Measurements from ENCODE around the gene STK16. TPM values are rescaled to one million over a fixed set of nuclear protein-coding genes. Genes with fewer than 3 reads are reported as not detected.

Gene STK16
- total RNA-seq, 1 donor from 2014 or later: 15.2 TPM

DNA sequence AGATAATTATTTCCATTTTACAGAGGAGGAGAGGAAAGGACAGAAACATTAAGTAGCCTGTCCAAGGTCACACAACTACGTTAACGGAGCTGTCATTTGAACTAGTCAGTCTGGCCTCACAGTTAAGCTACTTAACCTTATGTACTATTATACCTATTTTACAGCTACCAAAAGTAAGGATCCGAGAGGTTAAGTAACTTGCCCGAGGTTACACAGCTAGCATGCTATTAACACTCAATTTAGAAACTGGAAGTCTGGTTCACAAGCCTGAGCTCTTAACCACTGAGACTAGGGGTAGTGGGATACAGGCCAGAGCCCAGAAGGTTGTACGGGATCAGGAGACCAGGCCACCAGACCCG lies 511 bp upstream of the STK16 start:
- H3K27ac ChIP-seq: peak overlapping the region; percentile 96 to 99
- no peak for TF ChIP-seq CTCF (IDR thresholded peaks at IDR 0.05)
- H3K36me3 ChIP-seq: peaks cover 8 to 9% of the 10 kb centered on the region in 2 donors
- DNase-seq (ENCODE audit: low spot score in 2 of 2): no peak
- intact Hi-C loops (cut with DNase I): loop anchor here (1.0 kb wide), 3 partner anchors 15 to 51 kb away; partner anchors contain the start of genes ANKZF1, ATG9A and DNAJB2
- H3K4me3 ChIP-seq: peak overlapping the region; percentile 82 to 96
- H3K9me3 ChIP-seq: no peaks in the 10 kb centered on the region
- peaks cover 15 to 34% of the 10 kb centered on the region in 2 donors for H3K4me1 ChIP-seq
- no peaks in the 10 kb centered on the region for H3K27me3 ChIP-seq

DNA sequence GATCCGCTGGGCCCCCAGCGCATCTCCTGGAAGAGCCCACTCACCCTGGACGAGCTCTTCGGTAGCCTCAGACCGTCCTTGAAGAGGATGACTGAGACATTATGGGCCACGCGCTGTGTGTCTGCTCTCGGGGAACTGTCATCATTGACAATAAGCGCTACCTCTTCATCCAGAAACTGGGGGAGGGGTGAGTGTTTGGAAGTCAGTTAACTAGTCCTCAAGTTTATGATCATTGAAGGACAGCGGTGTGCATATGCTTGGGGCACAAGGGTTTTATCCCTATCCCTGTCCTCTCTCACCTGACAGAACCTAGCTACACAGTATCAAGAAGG lies 586 bp downstream of the STK16 start:
- no peak for TF ChIP-seq CTCF (IDR thresholded peaks at IDR 0.05)
- peak overlapping the region; percentile 82 to 96 for H3K4me3 ChIP-seq
- H3K4me1 ChIP-seq: peaks cover 24 to 45% of the 10 kb centered on the region in 2 donors
- H3K36me3 ChIP-seq: peaks cover 9 to 16% of the 10 kb centered on the region in 2 donors
- no peaks in the 10 kb centered on the region for H3K27me3 ChIP-seq
- intact Hi-C loops (cut with DNase I): loop anchor here (1.0 kb wide), 3 partner anchors 17 to 49 kb away; partner anchors contain the start of genes ANKZF1, ATG9A and DNAJB2
- DNase-seq (ENCODE audit: low spot score in 2 of 2): no peak
- H3K27ac ChIP-seq: peak overlapping the region; percentile 96 to 99
- H3K9me3 ChIP-seq: no peaks in the 10 kb centered on the region

- no peaks in the 10 kb centered on the region for H3K9me3 ChIP-seq
- peaks cover 24 to 52% of the 10 kb centered on the region in 2 donors for H3K4me1 ChIP-seq
- intact Hi-C loops (cut with DNase I): no loop called here
- H3K4me3 ChIP-seq: peak overlapping the region in 1 of 2 donors; percentile 96
- no peak for DNase-seq (ENCODE audit: low spot score in 2 of 2)
- no peaks in the 10 kb centered on the region for H3K27me3 ChIP-seq
- H3K27ac ChIP-seq: peak overlapping the region; percentile 96 to 99
- peaks cover 9 to 23% of the 10 kb centered on the region in 2 donors for H3K36me3 ChIP-seq
- no peak for TF ChIP-seq CTCF (IDR thresholded peaks at IDR 0.05)
Measured at GRCh38 chr2:219246559-219246958, 1.3 kb downstream of the STK16 start.

DNA sequence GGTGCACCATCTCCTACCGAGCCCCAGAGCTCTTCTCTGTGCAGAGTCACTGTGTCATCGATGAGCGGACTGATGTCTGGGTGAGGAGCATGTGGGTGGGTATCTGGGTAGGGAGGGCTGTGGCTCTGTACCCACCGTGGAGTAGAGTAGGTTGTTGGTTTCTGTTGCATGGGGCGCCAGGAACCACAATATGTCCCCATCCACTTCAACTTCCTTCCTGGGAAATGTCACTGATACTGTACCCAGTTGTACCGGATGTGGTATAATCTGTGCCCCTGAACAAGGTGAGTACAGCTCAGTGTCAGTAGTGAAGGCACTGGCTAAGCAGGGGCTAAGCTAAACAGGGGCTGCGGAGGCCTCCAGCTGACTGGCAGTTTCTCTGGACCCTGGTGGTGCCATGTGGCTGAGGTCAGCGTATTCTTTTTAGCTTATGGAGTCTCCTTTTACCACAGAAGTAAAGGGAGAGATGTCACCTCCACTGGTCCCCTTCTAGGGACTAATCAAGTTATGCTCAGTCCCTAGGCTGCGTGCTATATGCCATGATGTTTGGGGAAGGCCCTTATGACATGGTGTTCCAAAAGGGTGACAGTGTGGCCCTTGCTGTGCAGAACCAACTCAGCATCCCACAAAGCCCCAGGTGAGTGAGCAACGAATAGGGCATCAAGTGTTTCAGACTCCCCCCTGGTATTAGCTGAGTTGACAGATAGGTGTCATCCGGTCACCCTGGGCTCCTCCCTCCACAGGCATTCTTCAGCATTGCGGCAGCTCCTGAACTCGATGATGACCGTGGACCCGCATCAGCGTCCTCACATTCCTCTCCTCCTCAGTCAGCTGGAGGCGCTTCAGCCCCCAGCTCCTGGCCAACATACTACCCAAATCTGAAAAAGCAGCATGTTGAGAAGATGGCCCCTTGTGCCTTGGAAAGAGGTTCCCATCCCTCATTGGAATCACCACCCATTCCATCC lies 2.7 kb downstream of the STK16 start:
- peaks cover 24 to 65% of the 10 kb centered on the region in 2 donors for H3K4me1 ChIP-seq

DNA sequence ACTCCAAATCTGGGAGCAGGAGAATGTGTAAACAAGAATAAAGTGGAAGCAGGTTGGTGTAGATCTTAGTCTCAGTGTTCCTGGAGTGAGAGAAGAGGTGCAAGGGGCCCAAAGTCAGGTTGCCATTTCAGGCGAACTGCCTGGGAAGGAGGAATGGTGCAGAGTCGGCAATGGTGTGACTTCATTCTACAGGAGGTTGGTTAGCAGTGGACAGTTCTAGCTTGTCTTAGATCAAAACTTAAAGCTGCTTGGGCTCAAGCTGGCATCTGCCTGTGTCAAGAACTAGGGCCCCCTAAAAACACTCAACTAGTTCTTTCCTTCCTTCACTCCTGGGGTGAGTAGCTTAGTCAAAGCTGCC lies 3.5 kb downstream of the STK16 start:
- Histone ChIP-seq H3K27ac (peak overlapping the region; percentile 96 to 99), H3K36me3 (peaks cover 9 to 23% of the 10 kb centered on the region in 2 donors), H3K9me3 (no peaks in the 10 kb centered on the region), H3K27me3 (no peaks in the 10 kb centered on the region), H3K4me3 (peak overlapping the region; percentile 11 to 46), H3K4me1 (peaks cover 24 to 65% of the 10 kb centered on the region in 2 donors)
- DNase-seq (ENCODE audit: low spot score in 2 of 2): no peak
- no peak for TF ChIP-seq CTCF (IDR thresholded peaks at IDR 0.05)
- intact Hi-C loops (cut with DNase I): loop anchor here (1.0 kb wide), 4 partner anchors 25 to 139 kb away; partner anchors contain the start of genes DNAJB2 and ZFAND2B

More for the DNA sequence above, 2.7 kb downstream of the STK16 start:
- H3K4me3 ChIP-seq: peak overlapping the region in 1 of 2 donors; percentile 46
- intact Hi-C loops (cut with DNase I): no loop called here
- no peak for DNase-seq (ENCODE audit: low spot score in 2 of 2)
- H3K36me3 ChIP-seq: peaks cover 9 to 23% of the 10 kb centered on the region in 2 donors
- TF ChIP-seq CTCF (IDR thresholded peaks at IDR 0.05): no peak
- H3K27ac ChIP-seq: peak overlapping the region; percentile 96 to 99
- H3K9me3 ChIP-seq: no peaks in the 10 kb centered on the region
- no peaks in the 10 kb centered on the region for H3K27me3 ChIP-seq

Measured in ascending aorta (tissue), 2 donors.